Measurements from ENCODE around the gene RASA3. TPM values are rescaled to one million over a fixed set of nuclear protein-coding genes. Genes with fewer than 3 reads are reported as not detected.
A peak's percentile ranks its signal among the peaks of the same experiment; 100 is the strongest.

The RASA3 gene
- total and polyA plus RNA-seq, 2 of the 4 experiments (the other 2 are of a cell fraction) = 21.0 to 31.4 TPM

DNA sequence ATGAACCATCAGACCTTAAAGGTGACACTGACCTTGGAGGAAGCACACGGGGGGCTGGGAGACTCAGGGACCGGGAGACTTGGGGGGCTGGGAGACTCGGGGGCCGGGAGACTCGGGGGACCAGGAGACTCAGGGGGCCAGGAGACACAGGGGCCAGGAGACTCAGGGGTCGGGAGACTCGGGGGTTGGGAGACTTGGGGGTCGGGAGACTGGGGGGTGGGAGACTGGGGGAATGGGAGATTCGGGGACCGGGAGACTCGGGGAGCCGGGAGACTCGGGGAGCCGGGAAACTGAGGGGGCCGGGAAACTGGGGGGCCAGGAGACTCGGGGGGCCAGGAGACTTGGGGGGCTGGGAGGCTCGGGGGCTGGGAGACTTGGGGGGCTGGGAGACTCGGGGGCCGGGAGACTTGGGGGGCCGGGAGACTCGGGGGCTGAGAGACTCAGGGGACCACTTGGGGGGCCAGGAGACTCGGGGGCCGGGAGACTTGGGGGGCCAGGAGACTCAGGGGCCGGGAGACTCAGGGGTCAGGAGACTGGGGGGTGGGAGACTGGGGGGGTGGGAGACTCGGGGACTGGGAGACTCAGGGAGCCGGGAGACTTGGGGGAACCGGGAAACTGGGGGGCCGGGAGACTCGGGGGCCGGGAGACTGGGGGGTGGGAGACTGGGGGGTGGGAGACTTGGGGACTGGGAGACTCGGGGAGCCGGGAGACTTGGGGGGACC is 62.9 kb downstream of the RASA3 start:
- H4K8ac ChIP-seq (ENCODE audit: low read depth in 2 of 2, low read length in 2 of 2) = peak overlapping the region; percentile 21 to 85; a peak in 2 of 4 replicates
- ChIA-PET CTCF (no interaction called here), POLR2A (ENCODE audit: unreplicated experiment) (no interaction called here)
- no peak overlapping the region for H2BK20ac ChIP-seq (ENCODE audit: low read depth, low read length)
- peak overlapping the region; percentile 84 for H2BK120ac ChIP-seq (ENCODE audit: low read depth, low read length)
- no peak overlapping the region for H3K56ac ChIP-seq (ENCODE audit: extremely low read depth, insufficient read depth, low read length)
- H3K9me3 ChIP-seq (ENCODE audit: control insufficient read depth, insufficient read depth, low read length) = no peaks in the 10 kb centered on the region
- H2BK5ac ChIP-seq (ENCODE audit: low read depth, low read length, poor library complexity, severe bottlenecking) = peak overlapping the region; percentile 53
- H3K4me2 ChIP-seq (ENCODE audit: low read depth, low read length) = no peak overlapping the region
- H3K4ac ChIP-seq (ENCODE audit: low read depth, low read length) = peak overlapping the region; percentile 78
- no peak overlapping the region for H2AFZ ChIP-seq (replicated peaks; ENCODE audit: low read length, poor library complexity)
- H3K27ac ChIP-seq (ENCODE audit: insufficient read depth, low read length) = peak overlapping the region; percentile 98
- intact Hi-C loops (cut with micrococcal nuclease) = no loop called here
- H3K23ac ChIP-seq (ENCODE audit: low read depth, low read length) = no peak overlapping the region
- 0 out of 2 replicates have a peak overlapping the region, but pooled peaks have one; percentile 88 for H2AK5ac ChIP-seq (ENCODE audit: low read depth, low read length)
- peaks cover 16% of the 10 kb centered on the region for H3K9me1 ChIP-seq (ENCODE audit: insufficient read depth, low read length)
- H2AK9ac ChIP-seq (replicated peaks; ENCODE audit: low read depth, low read length, poor library complexity) = no peak overlapping the region
- no peak for DNase-seq
- H3K27me3 ChIP-seq (ENCODE audit: control insufficient read depth, insufficient read depth, low read length) = no peaks in the 10 kb centered on the region
- no peak overlapping the region for H3K18ac ChIP-seq (ENCODE audit: low read depth, low read length)
- no peak for ATAC-seq (ENCODE audit: low read depth)
- no peak overlapping the region for H3K4me3 ChIP-seq (ENCODE audit: insufficient read depth, low read depth, low read length)
- peak overlapping the region; percentile 0; the same call in 1 of the 3 replicates for H2BK15ac ChIP-seq (ENCODE audit: low read depth, low read length)
- H3K4me1 ChIP-seq (ENCODE audit: control insufficient read depth, insufficient read depth, low read length) = peaks cover 43% of the 10 kb centered on the region
- no peak overlapping the region for H4K5ac ChIP-seq (ENCODE audit: low read depth, low read length)
- no TSS peak for BruUV-seq (replicated peaks)
- in situ Hi-C loops (cut with MboI; ENCODE audit: low sequenced_read_pairs) = loop anchor here (5.0 kb wide), 1 partner anchor 63 kb away; the partner anchor contains the start of gene RASA3
- H4K91ac ChIP-seq (ENCODE audit: insufficient read depth, low read depth, low read length) = peak overlapping the region; percentile 88
- peaks cover 30% of the 10 kb centered on the region for H4K20me1 ChIP-seq (ENCODE audit: insufficient read depth, low read length)
- dilution Hi-C loops (cut with HindIII; ENCODE audit: low sequenced_read_pairs, unreplicated experiment) = no loop called here
- peaks cover 29 to 73% of the 10 kb centered on the region in 2 experiments for H3K79me1 ChIP-seq (ENCODE audit: low read depth in 1 of 2, low read length in 2 of 2)
- no CpG with 5 or more reads among the region's 32 CpGs for whole genome bisulfite sequencing, 2 experiments (ENCODE audit: extremely low coverage in 2 of 2, insufficient read length in 1 of 2)
- TF ChIP-seq CHD1 (IDR thresholded peaks at IDR 0.05; ENCODE audit: low read depth, low read length) (no peak), USF2 (IDR thresholded peaks at IDR 0.05; ENCODE audit: low read depth, low read length) (no peak), RCOR1 (IDR thresholded peaks at IDR 0.05; ENCODE audit: insufficient replicate concordance, low read length) (no peak), SMC3 (IDR thresholded peaks at IDR 0.05; ENCODE audit: low read depth, low read length) (no peak), CEBPB (IDR thresholded peaks at IDR 0.05; ENCODE audit: low read depth, low read length) (no peak), NFE2L2 (IDR thresholded peaks at IDR 0.05; ENCODE audit: low read depth, low read length) (no peak), RAD21 (IDR thresholded peaks at IDR 0.05; ENCODE audit: low read length) (no peak), MAFK (IDR thresholded peaks at IDR 0.05; ENCODE audit: low read depth, low read length) (no peak), CTCF (conservative IDR thresholded peaks at IDR 0.05; ENCODE audit: low read depth, low read length) (no peak), FOS (IDR thresholded peaks at IDR 0.05; ENCODE audit: low read depth, low read length) (no peak), MAZ (IDR thresholded peaks at IDR 0.05; ENCODE audit: borderline replicate concordance, low read depth, low read length) (no peak), ELK1 (IDR thresholded peaks at IDR 0.05; ENCODE audit: borderline replicate concordance, low read depth, low read length) (no peak)
- no peak overlapping the region for H3K9ac ChIP-seq (ENCODE audit: low read depth, low read length)
- H3K14ac ChIP-seq (replicated peaks; ENCODE audit: low read depth, low read length) = no peak overlapping the region
- peaks cover 31% of the 10 kb centered on the region for H3K36me3 ChIP-seq (ENCODE audit: control insufficient read depth, insufficient read depth, low read length)

All from IMR-90 (cell line).